Inflammatory macrophage treated with lipopolysaccharide for 4 hours (primary cell): ENCODE measurements around the gene SMKR1.

Source experiments
- DNase-seq: peaks from one replicate; pipeline ENCODE4 v3.0.0-alpha.2; 2020

Gene SMKR1

GRCh38 chr7:129530795-129531391 lies 28.6 kb downstream of the SMKR1 start:
- DNase-seq: peak; percentile 72

- no peak for DNase-seq
Measured at GRCh38 chr7:129531721-129532120, 29.4 kb downstream of the SMKR1 start.

- DNase-seq: no peak
Measured at GRCh38 chr7:129532375-129532774, 30.0 kb downstream of the SMKR1 start.

GRCh38 chr7:129534558-129535274 lies 32.4 kb downstream of the SMKR1 start:
- peak; percentile 73 for DNase-seq

- no peak for DNase-seq
Measured at GRCh38 chr7:129535896-129536295, 33.6 kb downstream of the SMKR1 start.

- peak; percentile 9 for DNase-seq
Measured at GRCh38 chr7:129536323-129536722, 34.0 kb downstream of the SMKR1 start.

- no peak for DNase-seq
Measured at GRCh38 chr7:129538790-129539189, 36.5 kb downstream of the SMKR1 start.

GRCh38 chr7:129540340-129540739 lies 38.0 kb downstream of the SMKR1 start:
- no peak for DNase-seq

- DNase-seq: no peak
Measured at GRCh38 chr7:129544700-129545099, 42.4 kb downstream of the SMKR1 start.

- DNase-seq: no peak
Measured at GRCh38 chr7:129550693-129551360, 48.5 kb downstream of the SMKR1 start.

- no peak for DNase-seq
Measured at GRCh38 chr7:129553899-129554461, 51.6 kb downstream of the SMKR1 start.

- DNase-seq: peak; percentile 35
Measured at GRCh38 chr7:129556607-129557133, 54.3 kb downstream of the SMKR1 start.

- DNase-seq: no peak
Measured at GRCh38 chr7:129557686-129558481, 55.6 kb downstream of the SMKR1 start.

GRCh38 chr7:129559564-129559963 lies 57.2 kb downstream of the SMKR1 start:
- DNase-seq: no peak

- DNase-seq: no peak
Measured at GRCh38 chr7:129560831-129561230, 58.5 kb downstream of the SMKR1 start.

GRCh38 chr7:129561677-129562359 lies 59.5 kb downstream of the SMKR1 start:
- peak; percentile 67 for DNase-seq
